K562 (cell line): Measurements from ENCODE around the gene USP10. TPM values are rescaled to one million over a fixed set of nuclear protein-coding genes. Genes with fewer than 3 reads are reported as not detected.

ENCODE experiments used
- ARID3B ChIP-seq: fragments of 250-450 bp; sonication (Bioruptor Pico); IDR thresholded peaks from 2 replicates; pipeline ENCODE4 v1.4.0; 2020; ENCODE audit warnings: borderline replicate concordance
- ATF7 ChIP-seq: fragments of 450-650 bp; IDR thresholded peaks from 2 replicates; pipeline ENCODE4 v1.7.1; 2014; ENCODE audit warnings: mild to moderate bottlenecking, moderate library complexity
- BCL6 ChIP-seq: fragments of 250-450 bp; sonication (Bioruptor Pico); IDR thresholded peaks from 2 replicates; pipeline ENCODE4 v1.4.0; 2020
- ILF3 ChIP-seq: fragments of 450-650 bp; IDR thresholded peaks from 2 replicates; pipeline ENCODE4 v1.6.1; 2018; ENCODE audit warnings: antibody characterized with exemption, mild to moderate bottlenecking, moderate library complexity, borderline replicate concordance
- MBD1 ChIP-seq: fragments of 250-450 bp; sonication (Bioruptor Pico); IDR thresholded peaks from 2 replicates; pipeline ENCODE4 v1.8.0; 2022; ENCODE audit warnings: inconsistent platforms
- MITF ChIP-seq: IDR thresholded peaks from 2 replicates; pipeline ENCODE4 v1.6.1; 2014; ENCODE audit warnings: antibody characterized with exemption
- MTA2 ChIP-seq: fragments of 450-650 bp; IDR thresholded peaks from 2 replicates; pipeline ENCODE4 v1.6.1; 2016; ENCODE audit warnings: low read depth
- PATZ1 ChIP-seq: fragments of 250-450 bp; sonication (Bioruptor Pico); IDR thresholded peaks from 2 replicates; pipeline ENCODE4 v1.5.0; 2020; ENCODE audit warnings: mild to moderate bottlenecking, borderline replicate concordance
- PCBP1 ChIP-seq: fragments of 200-400 bp; formaldehyde crosslinking; IDR thresholded peaks from 2 replicates; pipeline ENCODE4 v1.6.1; 2018; ENCODE audit warnings: mild to moderate bottlenecking, low read depth, low read length; ENCODE audit not compliant: poor library complexity, severe bottlenecking
- PKNOX1 ChIP-seq: fragments of 450-650 bp; IDR thresholded peaks from 2 replicates; pipeline ENCODE4 v1.6.1; 2016
- SRSF7 ChIP-seq: fragments of 200-400 bp; formaldehyde crosslinking; optimal IDR thresholded peaks from 2 replicates; pipeline ENCODE3; 2017; ENCODE audit warnings: mild to moderate bottlenecking, low read depth, low read length
- TAF9B ChIP-seq: fragments of 450-650 bp; IDR thresholded peaks from 2 replicates; pipeline ENCODE4 v1.6.1; 2018; ENCODE audit warnings: mild to moderate bottlenecking; ENCODE audit not compliant: partially characterized antibody
- TFAM ChIP-seq: fragments of 250-450 bp; sonication (Bioruptor Pico); conservative IDR thresholded peaks from 2 replicates; pipeline ENCODE4 v1.5.0; 2021; ENCODE audit warnings: mild to moderate bottlenecking, moderate library complexity
- ZNF23 ChIP-seq: fragments of 250-450 bp; sonication (Bioruptor Pico); IDR thresholded peaks from 2 replicates; pipeline ENCODE4 v1.4.0; 2020; ENCODE audit warnings: mild to moderate bottlenecking
- ZNF740 ChIP-seq, 3 experiments: fragments of 200-800 bp in 1 of 3; sonication (Bioruptor generic) in 1 of 3; sonication (generic) in 1 of 3; formaldehyde crosslinking in 1 of 3; IDR thresholded peaks; 2 replicates each; pipeline versions ENCODE4 v1.6.1 to v1.8.0; 2016 to 2022; ENCODE audit warnings: mild to moderate bottlenecking in 2 of 3, missing compliant biosample characterization in 2 of 3, missing genetic modification characterization in 2 of 3, missing genetic modification reagents in 1 of 3
- polyA plus RNA-seq, 8 experiments: library from polyadenylated mRNA; depleted of rRNA in 4 of 8; stranded (reverse) in 5 of 8; unstranded in 3 of 8; fragments of >200 nt; fragmentation: Nextera tagmentation in 2 of 8; fragmentation: Illumina TruSeq in 1 of 8; extraction: Ambion mirVana in 2 of 8; extraction: Trizol in 1 of 8; gene quantifications; 2 replicates each; pipeline versions ENCODE4 v1.2.1 to v1.2.3, GENCODE V29; 2011 to 2014; ENCODE audit warnings: inconsistent platforms in 1 of 8, missing spikeins in 1 of 8
- total RNA-seq, 7 experiments: library from RNA; depleted of rRNA in 6 of 7; stranded (reverse); fragments of >200 nt in 6 of 7; fragmentation: Illumina TruSeq in 2 of 7; extraction: Trizol in 2 of 7; gene quantifications; 2 replicates each; pipeline versions ENCODE4 v1.2.1 to v1.2.3, GENCODE V29; 2011 to 2021; ENCODE audit warnings: low replicate concordance in 1 of 7

The USP10 gene
- total and polyA plus RNA-seq, 9 of the 15 experiments (the other 6 are each of a cell fraction or from before 2014, with no cell fraction given): 61.7 to 197 (median 116) TPM

- TF ChIP-seq ARID3B (CRISPR knock-in tag) (no peak), PATZ1 (CRISPR knock-in tag) (no peak), ILF3 (no peak), MITF (no peak), MBD1 (CRISPR knock-in tag) (0 out of 2 replicates have a peak, but pooled peaks have one; percentile 14), SRSF7 (no peak), PKNOX1 (no peak), ZNF740 (CRISPR knock-in tag; IDR thresholded peaks at IDR 0.05) (no peak), ZNF740 (tag; IDR thresholded peaks at IDR 0.05) (no peak), TAF9B (no peak), BCL6 (CRISPR knock-in tag) (no peak), ZNF23 (CRISPR knock-in tag) (no peak), PCBP1 (no peak), MTA2 (no peak), TFAM (CRISPR knock-in tag) (no peak), ATF7 (peak; percentile 19; the same call in 1 of the 2 replicates)
Measured at GRCh38 chr16:84672276-84673202, 27.3 kb upstream of the USP10 start (continued).
